Measurements from ENCODE around the gene EPS8. TPM values are rescaled to one million over a fixed set of nuclear protein-coding genes. Genes with fewer than 3 reads are reported as not detected.
A peak's percentile ranks its signal among the peaks of the same experiment; 100 is the strongest.

EPS8 gene
- total RNA-seq, 2 experiments from 2014 or later: 1.4 to 2.1 TPM

- ATAC-seq (no peak), DNase-seq (no peak)
- Mint-ChIP-seq H3K27ac (no peak overlapping the region), H3K9me3 (ENCODE audit: low read depth) (no peaks in the 10 kb centered on the region), H3K36me3 (no peaks in the 10 kb centered on the region), H3K4me1 (peaks cover 2% of the 10 kb centered on the region), H3K27me3 (peaks cover 11% of the 10 kb centered on the region), H3K4me3 (no peak overlapping the region)
- CTCF ChIA-PET: no interaction called here
Measured at GRCh38 chr12:15815730-15816129, 26.5 kb upstream of the EPS8 start.

- Mint-ChIP-seq H3K27ac (no peak overlapping the region), H3K9me3 (ENCODE audit: low read depth) (no peaks in the 10 kb centered on the region)
- CTCF ChIA-PET: no interaction called here
Measured at GRCh38 chr12:15811214-15812127, 22.3 kb upstream of the EPS8 start.

GRCh38 chr12:15808652-15809051, 19.5 kb upstream of the EPS8 start:
- ATAC-seq (no peak), DNase-seq (no peak)
- Mint-ChIP-seq H3K36me3 (no peaks in the 10 kb centered on the region), H3K9me3 (ENCODE audit: low read depth) (no peaks in the 10 kb centered on the region), H3K27me3 (peaks cover 20% of the 10 kb centered on the region), H3K27ac (no peak overlapping the region), H3K4me3 (no peak overlapping the region), H3K4me1 (no peaks in the 10 kb centered on the region)
- CTCF ChIA-PET: interaction anchor here (1.4 kb wide), 1 partner anchor 11 kb away, joined by 3 read pairs; no protein-coding TSS in a partner anchor

More at GRCh38 chr12:15811214-15812127, 22.3 kb upstream of the EPS8 start:
- ATAC-seq (no peak), DNase-seq (no peak)
- Mint-ChIP-seq H3K27me3 (peaks cover 15% of the 10 kb centered on the region), H3K4me3 (no peak overlapping the region), H3K4me1 (no peaks in the 10 kb centered on the region), H3K36me3 (no peaks in the 10 kb centered on the region)

DNA sequence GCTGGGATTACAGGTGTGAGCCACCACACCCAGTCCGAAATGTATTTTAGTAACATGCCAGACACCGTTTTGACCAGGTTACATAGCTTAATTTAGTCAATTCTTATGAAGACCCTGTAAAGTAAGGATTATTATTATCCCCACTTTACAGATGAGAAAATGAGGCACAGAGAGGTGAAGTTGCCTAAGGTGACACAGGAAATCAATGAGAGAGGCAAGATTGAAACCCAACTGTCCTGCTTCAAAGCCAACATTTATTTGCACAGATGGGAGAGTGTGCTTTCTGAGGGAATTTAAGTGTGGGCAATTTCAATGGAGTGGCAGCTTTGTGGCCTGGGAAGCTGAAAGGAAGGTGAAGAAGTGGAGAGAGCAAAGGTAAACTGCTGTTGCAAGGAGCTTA, 19.1 kb upstream of the EPS8 start:
- H3K27ac Mint-ChIP-seq: no peak overlapping the region
- CTCF ChIA-PET: no interaction called here
- DNase-seq (no peak), ATAC-seq (no peak)
- H3K4me1 Mint-ChIP-seq: no peaks in the 10 kb centered on the region
- no peaks in the 10 kb centered on the region for H3K9me3 Mint-ChIP-seq (ENCODE audit: low read depth)
- no peaks in the 10 kb centered on the region for H3K36me3 Mint-ChIP-seq
- H3K4me3 Mint-ChIP-seq: no peak overlapping the region
- H3K27me3 Mint-ChIP-seq: peaks cover 19% of the 10 kb centered on the region

GRCh38 chr12:15806826-15807225, 17.6 kb upstream of the EPS8 start:
- DNase-seq (no peak), ATAC-seq (no peak)
- Mint-ChIP-seq H3K4me3 (no peak overlapping the region), H3K9me3 (ENCODE audit: low read depth) (no peaks in the 10 kb centered on the region), H3K36me3 (no peaks in the 10 kb centered on the region), H3K4me1 (no peaks in the 10 kb centered on the region), H3K27ac (no peak overlapping the region), H3K27me3 (peaks cover 10% of the 10 kb centered on the region)
- CTCF ChIA-PET: no interaction called here

- Mint-ChIP-seq H3K4me1 (no peaks in the 10 kb centered on the region), H3K36me3 (no peaks in the 10 kb centered on the region), H3K4me3 (no peak overlapping the region), H3K27ac (no peak overlapping the region), H3K9me3 (ENCODE audit: low read depth) (no peaks in the 10 kb centered on the region), H3K27me3 (peaks cover 18% of the 10 kb centered on the region)
- no peak for ATAC-seq
- no peak for DNase-seq
- CTCF ChIA-PET: interaction anchor here (0.7 kb wide), 1 partner anchor 71 kb away, joined by 3 read pairs; no protein-coding TSS in a partner anchor
Measured at GRCh38 chr12:15801770-15802744, 12.9 kb upstream of the EPS8 start.

DNA sequence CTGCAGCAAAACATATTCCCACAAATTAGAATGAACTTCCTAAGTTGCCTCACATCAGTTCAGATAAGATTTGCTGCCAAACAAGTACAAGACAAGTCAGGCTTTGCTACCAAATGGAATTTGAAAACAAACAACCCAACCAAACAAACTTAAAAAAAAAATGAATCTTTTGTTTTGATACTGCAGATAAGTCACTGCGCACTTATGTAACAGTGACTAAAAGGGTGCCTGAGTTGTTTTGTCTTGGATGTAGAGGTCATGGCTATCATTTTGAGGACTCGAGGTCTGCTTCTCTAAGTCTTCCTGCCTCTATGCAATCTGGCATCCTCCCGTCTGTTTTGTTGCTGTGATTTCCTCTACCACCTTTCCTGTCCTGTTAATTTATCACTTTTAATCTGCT, 11.1 kb upstream of the EPS8 start:
- no peak for ATAC-seq
- no peaks in the 10 kb centered on the region for H3K4me1 Mint-ChIP-seq
- DNase-seq: no peak
- H3K9me3 Mint-ChIP-seq (ENCODE audit: low read depth): no peaks in the 10 kb centered on the region
- H3K27ac Mint-ChIP-seq: no peak overlapping the region
- no peaks in the 10 kb centered on the region for H3K36me3 Mint-ChIP-seq
- H3K27me3 Mint-ChIP-seq: peaks cover 17% of the 10 kb centered on the region
- no peak overlapping the region for H3K4me3 Mint-ChIP-seq
- CTCF ChIA-PET: interaction anchor here (0.6 kb wide), 1 partner anchor 1301 kb away, joined by 3 read pairs; no protein-coding TSS in a partner anchor

GRCh38 chr12:15797818-15798217, 8.6 kb upstream of the EPS8 start:
- Mint-ChIP-seq H3K4me1 (no peaks in the 10 kb centered on the region), H3K27ac (no peak overlapping the region), H3K36me3 (no peaks in the 10 kb centered on the region), H3K9me3 (ENCODE audit: low read depth) (no peaks in the 10 kb centered on the region), H3K4me3 (no peak overlapping the region), H3K27me3 (peaks cover 32% of the 10 kb centered on the region)
- CTCF ChIA-PET: interaction anchor here (0.6 to 1.3 kb wide), 2 partner anchors 39 to 93 kb away, joined by 3 read pairs; no protein-coding TSS in a partner anchor
- ATAC-seq (no peak), DNase-seq (no peak)

DNA sequence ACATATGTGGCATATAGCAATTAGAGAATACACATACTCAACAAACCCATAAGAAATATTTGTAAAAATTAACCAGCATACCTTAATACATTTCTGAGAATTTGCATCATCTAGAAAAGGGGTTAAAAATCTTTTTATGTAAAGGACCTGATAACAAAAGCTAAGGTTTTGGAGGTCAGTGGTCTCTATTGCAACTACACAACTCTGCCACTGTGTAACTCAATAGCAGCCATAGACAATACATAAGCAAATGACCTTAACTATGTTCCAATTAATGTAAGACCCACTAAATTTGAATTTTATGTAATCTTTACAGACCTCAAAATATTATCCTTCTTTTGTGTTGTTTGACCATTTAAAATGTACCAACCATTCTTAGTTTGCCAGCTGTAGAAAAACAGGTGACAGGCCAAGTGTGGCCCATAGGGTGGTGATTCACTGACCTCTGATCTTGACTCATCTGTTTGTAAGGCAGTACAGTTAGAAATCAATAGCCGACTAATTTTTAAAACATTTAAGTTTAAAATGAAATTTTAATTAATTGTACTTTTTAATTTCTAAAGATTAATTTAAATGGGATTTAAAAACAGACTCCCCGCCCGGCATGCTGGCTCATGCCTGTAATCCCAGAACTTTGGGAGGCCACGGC, 7.4 kb upstream of the EPS8 start:
- ATAC-seq (no peak), DNase-seq (no peak)
- Mint-ChIP-seq H3K4me1 (no peaks in the 10 kb centered on the region), H3K27me3 (peaks cover 43% of the 10 kb centered on the region), H3K27ac (no peak overlapping the region), H3K9me3 (ENCODE audit: low read depth) (no peaks in the 10 kb centered on the region), H3K36me3 (no peaks in the 10 kb centered on the region), H3K4me3 (no peak overlapping the region)
- CTCF ChIA-PET: interaction anchor here (0.9 to 1.3 kb wide), 3 partner anchors 13 to 262 kb away, joined by 3 read pairs; no protein-coding TSS in a partner anchor

DNA sequence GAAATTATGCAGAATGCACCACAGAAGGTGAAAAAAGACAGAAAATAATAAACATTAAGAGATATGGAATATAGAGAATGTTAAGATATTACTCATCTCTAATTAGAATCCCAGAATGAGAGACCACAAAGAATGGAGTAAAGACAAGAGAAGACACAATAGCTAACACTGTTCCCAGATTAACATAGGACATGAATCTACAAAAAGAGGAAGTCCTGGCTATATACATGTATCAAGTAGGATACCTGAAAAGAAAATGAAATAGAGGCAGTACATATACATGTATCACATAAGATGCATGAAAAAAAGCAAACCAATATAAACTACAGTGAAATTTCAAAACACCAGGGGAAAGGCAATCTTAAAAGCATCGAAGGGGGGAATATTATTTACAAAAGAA, 5.6 kb upstream of the EPS8 start:
- CTCF ChIA-PET: interaction anchor here (0.6 kb wide), 1 partner anchor 25 kb away, joined by 3 read pairs; no protein-coding TSS in a partner anchor
- H3K4me1 Mint-ChIP-seq: peaks cover 4% of the 10 kb centered on the region
- H3K9me3 Mint-ChIP-seq (ENCODE audit: low read depth): no peaks in the 10 kb centered on the region

DNA sequence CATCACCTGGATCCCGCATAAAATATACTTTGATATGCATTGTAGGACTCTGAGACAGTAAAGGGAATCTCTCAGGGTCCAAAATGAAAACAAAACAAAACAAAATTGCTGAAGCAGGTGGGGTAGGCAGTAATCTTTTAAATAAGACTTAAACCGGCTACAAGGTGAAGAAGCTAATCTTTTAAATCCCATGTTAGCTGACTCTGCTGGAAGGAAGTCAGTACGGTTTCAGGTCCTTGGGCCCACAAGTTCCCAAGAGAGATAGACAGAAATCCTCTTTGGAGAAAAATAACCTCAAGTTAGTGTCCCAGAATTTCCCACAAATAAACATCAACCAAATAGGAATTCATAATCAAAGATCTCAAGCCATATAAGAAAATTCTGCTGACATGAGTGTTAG, 5.0 kb upstream of the EPS8 start:
- Mint-ChIP-seq H3K4me1 (peaks cover 7% of the 10 kb centered on the region), H3K27me3 (peaks cover 58% of the 10 kb centered on the region), H3K27ac (no peak overlapping the region), H3K4me3 (no peak overlapping the region), H3K9me3 (ENCODE audit: low read depth) (no peaks in the 10 kb centered on the region), H3K36me3 (no peaks in the 10 kb centered on the region)
- DNase-seq (no peak), ATAC-seq (no peak)
- CTCF ChIA-PET: interaction anchor here (0.6 kb wide), 1 partner anchor 24 kb away, joined by 3 read pairs; no protein-coding TSS in a partner anchor

More for the DNA sequence above, 5.6 kb upstream of the EPS8 start:
- no peak for ATAC-seq
- Mint-ChIP-seq H3K36me3 (no peaks in the 10 kb centered on the region), H3K27ac (no peak overlapping the region), H3K4me3 (no peak overlapping the region), H3K27me3 (peaks cover 58% of the 10 kb centered on the region)
- no peak for DNase-seq

GRCh38 chr12:15788233-15789219, 662 bp downstream of the EPS8 start:
- CTCF ChIA-PET: interaction anchor here (0.9 to 2.3 kb wide), 9 partner anchors 10 to 256 kb away, joined by 3 to 9 read pairs (median 3); no protein-coding TSS in a partner anchor
- Mint-ChIP-seq H3K4me1 (peaks cover 17% of the 10 kb centered on the region), H3K9me3 (ENCODE audit: low read depth) (no peaks in the 10 kb centered on the region), H3K36me3 (no peaks in the 10 kb centered on the region), H3K27ac (no peak overlapping the region), H3K27me3 (peaks cover 75% of the 10 kb centered on the region), H3K4me3 (peak overlapping the region; percentile 75)
- DNase-seq (peak; percentile 42), ATAC-seq (peak; percentile 46)

All from activated CD8-positive, alpha-beta memory T cell treated with anti-CD3 and anti-CD28 coated beads, Interleukin-2, amount 10 ng/mL, durations not matched to agents 7 days and 5 days (primary cell).